Liver (tissue), 3 donors: ENCODE data around the gene PXYLP1.

Source experiments
- HNF4A ChIP-seq, 2 donors: conservative IDR thresholded peaks; 2 replicates each; pipeline ENCODE4 v1.6.1; 2016; ENCODE audit warnings: antibody characterized with exemption in 2 of 2, mild to moderate bottlenecking in 2 of 2
- MAX ChIP-seq: IDR thresholded peaks from 2 replicates; pipeline ENCODE4 v1.6.1; 2016; ENCODE audit warnings: antibody characterized with exemption
- RAD21 ChIP-seq, 2 donors: IDR thresholded peaks; 2 replicates each; pipeline ENCODE4 v1.6.1; 2016; ENCODE audit warnings: antibody characterized with exemption in 2 of 2, mild to moderate bottlenecking in 2 of 2
- YY1 ChIP-seq: IDR thresholded peaks from 2 replicates; pipeline ENCODE4 v1.6.1; 2016; ENCODE audit warnings: antibody characterized with exemption, mild to moderate bottlenecking
- ZBTB33 ChIP-seq: IDR thresholded peaks from 2 replicates; pipeline ENCODE4 v1.6.1; 2016; ENCODE audit warnings: antibody characterized with exemption
- TF ChIP-seq, protein P1 (sequence below): fragments of 150-350 bp; IDR thresholded peaks from 2 replicates; pipeline ENCODE4 v1.5.1; 2017; ENCODE audit warnings: improper control_type of control experiment, low read depth, low read length; ENCODE audit not compliant: missing input control
- TF ChIP-seq, protein P2 (sequence below): IDR thresholded peaks from 2 replicates; pipeline ENCODE4 v1.6.1; 2016; ENCODE audit warnings: antibody characterized with exemption, mild to moderate bottlenecking
- donor health status: healthy.
- donor health status: healthy.

DNA sequence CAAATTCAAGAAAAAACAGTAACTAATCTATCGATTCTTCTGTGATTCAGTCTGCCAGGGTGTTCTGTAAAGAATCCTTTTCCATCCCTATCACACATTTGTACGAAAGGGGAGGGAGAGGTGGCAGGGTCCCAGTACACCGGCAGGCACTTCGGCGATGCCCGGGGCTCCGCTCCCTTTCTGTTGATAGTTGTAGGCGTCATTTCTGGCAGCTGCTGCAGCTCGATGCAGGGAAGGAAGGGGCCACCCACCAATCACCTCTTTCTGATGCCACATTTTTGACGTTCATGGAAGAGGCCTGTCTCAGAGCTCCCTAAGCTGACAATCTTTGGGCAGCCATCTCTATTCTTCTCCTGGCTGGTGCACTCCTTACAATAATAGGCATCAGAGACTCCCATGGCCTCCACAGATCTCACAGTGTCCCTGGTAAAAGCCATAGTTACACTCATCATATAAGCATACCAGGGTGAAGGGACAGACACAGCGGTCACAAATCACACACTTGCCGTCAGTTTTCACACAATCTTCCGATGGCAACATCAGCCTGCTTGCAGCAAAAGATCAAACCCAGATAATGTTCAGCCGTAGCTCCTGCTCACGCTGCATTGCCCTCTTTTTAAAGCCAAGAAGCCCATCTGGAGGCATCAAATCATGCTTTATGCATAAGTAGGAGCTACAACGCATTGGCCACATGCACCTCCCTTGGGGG is 75.9 kb downstream of the PXYLP1 start:
- TF ChIP-seq, protein P1, sequence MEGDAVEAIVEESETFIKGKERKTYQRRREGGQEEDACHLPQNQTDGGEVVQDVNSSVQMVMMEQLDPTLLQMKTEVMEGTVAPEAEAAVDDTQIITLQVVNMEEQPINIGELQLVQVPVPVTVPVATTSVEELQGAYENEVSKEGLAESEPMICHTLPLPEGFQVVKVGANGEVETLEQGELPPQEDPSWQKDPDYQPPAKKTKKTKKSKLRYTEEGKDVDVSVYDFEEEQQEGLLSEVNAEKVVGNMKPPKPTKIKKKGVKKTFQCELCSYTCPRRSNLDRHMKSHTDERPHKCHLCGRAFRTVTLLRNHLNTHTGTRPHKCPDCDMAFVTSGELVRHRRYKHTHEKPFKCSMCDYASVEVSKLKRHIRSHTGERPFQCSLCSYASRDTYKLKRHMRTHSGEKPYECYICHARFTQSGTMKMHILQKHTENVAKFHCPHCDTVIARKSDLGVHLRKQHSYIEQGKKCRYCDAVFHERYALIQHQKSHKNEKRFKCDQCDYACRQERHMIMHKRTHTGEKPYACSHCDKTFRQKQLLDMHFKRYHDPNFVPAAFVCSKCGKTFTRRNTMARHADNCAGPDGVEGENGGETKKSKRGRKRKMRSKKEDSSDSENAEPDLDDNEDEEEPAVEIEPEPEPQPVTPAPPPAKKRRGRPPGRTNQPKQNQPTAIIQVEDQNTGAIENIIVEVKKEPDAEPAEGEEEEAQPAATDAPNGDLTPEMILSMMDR: no peak
- TF ChIP-seq MAX (no peak), YY1 (no peak), RAD21 (IDR thresholded peaks at IDR 0.05) (no peak), HNF4A (conservative IDR thresholded peaks at IDR 0.05) (no peak), ZBTB33 (no peak)
- TF ChIP-seq, protein P2, sequence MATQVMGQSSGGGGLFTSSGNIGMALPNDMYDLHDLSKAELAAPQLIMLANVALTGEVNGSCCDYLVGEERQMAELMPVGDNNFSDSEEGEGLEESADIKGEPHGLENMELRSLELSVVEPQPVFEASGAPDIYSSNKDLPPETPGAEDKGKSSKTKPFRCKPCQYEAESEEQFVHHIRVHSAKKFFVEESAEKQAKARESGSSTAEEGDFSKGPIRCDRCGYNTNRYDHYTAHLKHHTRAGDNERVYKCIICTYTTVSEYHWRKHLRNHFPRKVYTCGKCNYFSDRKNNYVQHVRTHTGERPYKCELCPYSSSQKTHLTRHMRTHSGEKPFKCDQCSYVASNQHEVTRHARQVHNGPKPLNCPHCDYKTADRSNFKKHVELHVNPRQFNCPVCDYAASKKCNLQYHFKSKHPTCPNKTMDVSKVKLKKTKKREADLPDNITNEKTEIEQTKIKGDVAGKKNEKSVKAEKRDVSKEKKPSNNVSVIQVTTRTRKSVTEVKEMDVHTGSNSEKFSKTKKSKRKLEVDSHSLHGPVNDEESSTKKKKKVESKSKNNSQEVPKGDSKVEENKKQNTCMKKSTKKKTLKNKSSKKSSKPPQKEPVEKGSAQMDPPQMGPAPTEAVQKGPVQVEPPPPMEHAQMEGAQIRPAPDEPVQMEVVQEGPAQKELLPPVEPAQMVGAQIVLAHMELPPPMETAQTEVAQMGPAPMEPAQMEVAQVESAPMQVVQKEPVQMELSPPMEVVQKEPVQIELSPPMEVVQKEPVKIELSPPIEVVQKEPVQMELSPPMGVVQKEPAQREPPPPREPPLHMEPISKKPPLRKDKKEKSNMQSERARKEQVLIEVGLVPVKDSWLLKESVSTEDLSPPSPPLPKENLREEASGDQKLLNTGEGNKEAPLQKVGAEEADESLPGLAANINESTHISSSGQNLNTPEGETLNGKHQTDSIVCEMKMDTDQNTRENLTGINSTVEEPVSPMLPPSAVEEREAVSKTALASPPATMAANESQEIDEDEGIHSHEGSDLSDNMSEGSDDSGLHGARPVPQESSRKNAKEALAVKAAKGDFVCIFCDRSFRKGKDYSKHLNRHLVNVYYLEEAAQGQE: no peak
